Measurements from ENCODE around the gene OSTM1. TPM values are rescaled to one million over a fixed set of nuclear protein-coding genes. Genes with fewer than 3 reads are reported as not detected.

Gene OSTM1
- total and polyA plus RNA-seq, 2 of the 13 experiments (the other 11 are each of a cell fraction or from before 2014, with no cell fraction given) = 8.7 to 20.5 TPM

- TF ChIP-seq HMG20B (CRISPR knock-in tag; conservative IDR thresholded peaks at IDR 0.05) (peak; percentile 84), ZXDC (CRISPR knock-in tag; IDR thresholded peaks at IDR 0.05) (peak; percentile 22; the same call in 1 of the 2 replicates), AHR (CRISPR knock-in tag; IDR thresholded peaks at IDR 0.05) (no peak), CEBPG (CRISPR knock-in tag; IDR thresholded peaks at IDR 0.05) (no peak; the same call in 1 of the 2 replicates), ZNF7 (CRISPR knock-in tag; IDR thresholded peaks at IDR 0.05) (no peak), ZNF619 (CRISPR knock-in tag; IDR thresholded peaks at IDR 0.05) (no peak), ZNF678 (CRISPR knock-in tag; IDR thresholded peaks at IDR 0.05) (no peak), TFE3 (CRISPR knock-in tag; IDR thresholded peaks at IDR 0.05) (peak; percentile 75), KLF6 (CRISPR knock-in tag; IDR thresholded peaks at IDR 0.05) (no peak), POLR2G (IDR thresholded peaks at IDR 0.05; ENCODE audit: low read depth, low read length) (peak; percentile 92), ATF7 (IDR thresholded peaks at IDR 0.05) (no peak), ATF7 (CRISPR knock-in tag; IDR thresholded peaks at IDR 0.05) (peak; percentile 63; the same call in 1 of the 2 replicates), CREB1 (IDR thresholded peaks at IDR 0.05) (no peak), CREB1 (CRISPR knock-in tag; IDR thresholded peaks at IDR 0.05) (peak; percentile 43; the same call in 1 of the 2 replicates), ZSCAN12 (CRISPR knock-in tag; IDR thresholded peaks at IDR 0.05) (no peak), GFI1 (CRISPR knock-in tag; IDR thresholded peaks at IDR 0.05; ENCODE audit: borderline replicate concordance) (peak; percentile 94), YY1 (IDR thresholded peaks at IDR 0.05; ENCODE audit: insufficient read depth, insufficient replicate concordance, low read depth, low read length) (peak; percentile 11), MED1 (CRISPR knock-in tag; IDR thresholded peaks at IDR 0.05) (peak; percentile 50; the same call in 1 of the 2 replicates), FOXJ3 (CRISPR knock-in tag; IDR thresholded peaks at IDR 0.05; ENCODE audit: borderline replicate concordance) (0 out of 2 replicates have a peak, but pooled peaks have one; percentile 25), RERE (CRISPR knock-in tag; IDR thresholded peaks at IDR 0.05; ENCODE audit: low read depth) (peak; percentile 59; the same call in 1 of the 2 replicates), SP2 (CRISPR knock-in tag; IDR thresholded peaks at IDR 0.05) (no peak), HOXA3 (CRISPR knock-in tag; IDR thresholded peaks at IDR 0.05) (peak; percentile 51; the same call in 1 of the 2 replicates)
Measured at GRCh38 chr6:108001696-108002231, 72.8 kb downstream of the OSTM1 start (continued).
